Transverse colon (tissue), 4 donors: ENCODE measurements around the gene PCID2. TPM values are rescaled to one million over a fixed set of nuclear protein-coding genes. Genes with fewer than 3 reads are reported as not detected.
A peak's percentile ranks its signal among the peaks of the same experiment; 100 is the strongest.

Source experiments
- DNase-seq: peaks from one replicate; pipeline ENCODE4 v3.0.0-alpha.2; 2019
- H3K27ac ChIP-seq, 4 donors: fragments of 200-600 bp; sonication (generic); 2 replicates each; pipeline ENCODE4 v1.5.1; 2016 to 2018; ENCODE audit warnings: inconsistent platforms in 4 of 4
- H3K27me3 ChIP-seq: fragments of 200-600 bp; sonication (generic); 2 replicates; pipeline ENCODE4 v1.5.1; 2017; ENCODE audit warnings: inconsistent platforms
- H3K36me3 ChIP-seq, 4 donors: fragments of 200-600 bp; sonication (generic); 2 replicates each; pipeline ENCODE4 v1.5.1; 2017 to 2019; ENCODE audit warnings: inconsistent platforms in 4 of 4
- H3K4me1 ChIP-seq, 4 donors: fragments of 200-600 bp; sonication (generic); 2 replicates each; pipeline ENCODE4 v1.5.1; 2017 to 2020; ENCODE audit warnings: inconsistent platforms in 4 of 4
- H3K4me3 ChIP-seq, 4 donors: fragments of 200-600 bp; sonication (generic); 1 replicate in 1 of 4; 2 replicates in 3 of 4; pipeline versions ENCODE4 v1.5.1 to v1.6.1; 2017 to 2019; ENCODE audit warnings: inconsistent platforms in 4 of 4
- H3K9me3 ChIP-seq, 2 donors: fragments of 200-600 bp; sonication (generic); 2 replicates each; pipeline ENCODE4 v1.5.1; 2017 to 2019; ENCODE audit warnings: inconsistent platforms in 2 of 2
- EP300 ChIP-seq: sonication (generic); formaldehyde crosslinking; IDR thresholded peaks from one replicate; pipeline ENCODE4 v1.6.1; 2017; ENCODE audit warnings: antibody characterized with exemption, low read depth
- POLR2A ChIP-seq: fragments of 450-650 bp; IDR thresholded peaks from one replicate; pipeline ENCODE4 v1.6.1; 2016; ENCODE audit warnings: antibody characterized with exemption, mild to moderate bottlenecking, moderate library complexity
- POLR2AphosphoS5 ChIP-seq, 3 donors: sonication (generic); formaldehyde crosslinking; IDR thresholded peaks; one replicate each; pipeline ENCODE4 v1.6.1; 2016; ENCODE audit warnings: antibody characterized with exemption in 3 of 3
- WGBS, 2 donors: methylation state at CpG; one replicate each; pipeline ENCODE4 v1.1.5; 2018; ENCODE audit warnings: low coverage in 1 of 2; 5-methylcytosine and 5-hydroxymethylcytosine counted together
- in situ Hi-C, 4 donors: fragments of 200-750 bp; cut with MboI; loops; one replicate each; pipeline versions ENCODE4 v1.15.0 to v1.15.1; 2017; ENCODE audit warnings: low sequenced_read_pairs in 3 of 4, low pct_ligation_motif_present in 1 of 4, low pct_unique_long_range_greater_than_20kb in 1 of 4
- intact Hi-C: fragments of 100-400 bp; cut with DNase I; formaldehyde crosslinking; loops from one replicate; pipeline ENCODE4 v1.15.1; 2023; ENCODE audit warnings: low total_unique reads
- total RNA-seq, 4 donors: library from RNA; depleted of rRNA; stranded (reverse); fragments of >200 nt; gene quantifications; one replicate each; pipeline ENCODE4 v1.1.0, GENCODE V29; 2016
- TF ChIP-seq, protein P1 (sequence below), 5 experiments: fragments of 200-600 bp in 3 of 5; fragments of 450-650 bp in 2 of 5; sonication (generic) in 3 of 5; IDR thresholded peaks; 1 replicate in 2 of 5; 2 replicates in 3 of 5; pipeline ENCODE4 v1.5.1; 2016 to 2017; ENCODE audit warnings: antibody characterized with exemption in 5 of 5, inconsistent platforms in 3 of 5, mild to moderate bottlenecking in 2 of 5, moderate library complexity in 1 of 5

The PCID2 gene
- total RNA-seq, 4 donors from 2014 or later, result 13.1 to 87.6 (median 41.3) TPM

DNA sequence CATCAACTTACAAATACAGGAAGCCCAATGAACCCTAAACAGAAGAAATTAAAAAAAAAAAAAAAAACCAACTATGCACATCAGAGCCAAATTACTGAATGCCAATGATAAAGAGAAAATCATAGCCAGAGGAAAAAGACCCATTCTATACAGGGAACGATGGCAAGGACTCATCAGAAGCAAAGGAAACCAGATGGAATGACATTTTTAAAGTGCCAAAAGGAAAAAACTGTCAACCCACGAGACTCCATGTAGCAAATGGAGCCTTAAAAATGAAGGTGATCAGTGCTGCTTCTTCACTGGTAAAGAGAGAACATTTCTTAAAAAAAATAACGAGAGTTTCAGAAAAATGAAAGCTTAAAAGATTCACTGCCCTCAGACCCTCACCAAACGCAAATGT lies 18.3 kb downstream of the PCID2 start:
- H3K4me1 ChIP-seq, result no peaks in the 10 kb centered on the region
- TF ChIP-seq POLR2A, result no peak
- TF ChIP-seq POLR2AphosphoS5 (IDR thresholded peaks at IDR 0.05), result no peak
- TF ChIP-seq, protein P1, sequence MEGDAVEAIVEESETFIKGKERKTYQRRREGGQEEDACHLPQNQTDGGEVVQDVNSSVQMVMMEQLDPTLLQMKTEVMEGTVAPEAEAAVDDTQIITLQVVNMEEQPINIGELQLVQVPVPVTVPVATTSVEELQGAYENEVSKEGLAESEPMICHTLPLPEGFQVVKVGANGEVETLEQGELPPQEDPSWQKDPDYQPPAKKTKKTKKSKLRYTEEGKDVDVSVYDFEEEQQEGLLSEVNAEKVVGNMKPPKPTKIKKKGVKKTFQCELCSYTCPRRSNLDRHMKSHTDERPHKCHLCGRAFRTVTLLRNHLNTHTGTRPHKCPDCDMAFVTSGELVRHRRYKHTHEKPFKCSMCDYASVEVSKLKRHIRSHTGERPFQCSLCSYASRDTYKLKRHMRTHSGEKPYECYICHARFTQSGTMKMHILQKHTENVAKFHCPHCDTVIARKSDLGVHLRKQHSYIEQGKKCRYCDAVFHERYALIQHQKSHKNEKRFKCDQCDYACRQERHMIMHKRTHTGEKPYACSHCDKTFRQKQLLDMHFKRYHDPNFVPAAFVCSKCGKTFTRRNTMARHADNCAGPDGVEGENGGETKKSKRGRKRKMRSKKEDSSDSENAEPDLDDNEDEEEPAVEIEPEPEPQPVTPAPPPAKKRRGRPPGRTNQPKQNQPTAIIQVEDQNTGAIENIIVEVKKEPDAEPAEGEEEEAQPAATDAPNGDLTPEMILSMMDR (IDR thresholded peaks at IDR 0.05), result no peak
- no peak for TF ChIP-seq EP300
- no peak for DNase-seq
- intact Hi-C loops (no loop called here), in situ Hi-C loops (no loop called here)
- no peaks in the 10 kb centered on the region for H3K27me3 ChIP-seq
- H3K27ac ChIP-seq, result no peak overlapping the region
- no peak overlapping the region for H3K4me3 ChIP-seq
- WGBS, 2 donors, result 85% methylated on average over 4 of the region's 4 CpGs
- no peaks in the 10 kb centered on the region for H3K9me3 ChIP-seq
- peaks cover 0 to 55% (median 20%) of the 10 kb centered on the region in 4 donors for H3K36me3 ChIP-seq

DNA sequence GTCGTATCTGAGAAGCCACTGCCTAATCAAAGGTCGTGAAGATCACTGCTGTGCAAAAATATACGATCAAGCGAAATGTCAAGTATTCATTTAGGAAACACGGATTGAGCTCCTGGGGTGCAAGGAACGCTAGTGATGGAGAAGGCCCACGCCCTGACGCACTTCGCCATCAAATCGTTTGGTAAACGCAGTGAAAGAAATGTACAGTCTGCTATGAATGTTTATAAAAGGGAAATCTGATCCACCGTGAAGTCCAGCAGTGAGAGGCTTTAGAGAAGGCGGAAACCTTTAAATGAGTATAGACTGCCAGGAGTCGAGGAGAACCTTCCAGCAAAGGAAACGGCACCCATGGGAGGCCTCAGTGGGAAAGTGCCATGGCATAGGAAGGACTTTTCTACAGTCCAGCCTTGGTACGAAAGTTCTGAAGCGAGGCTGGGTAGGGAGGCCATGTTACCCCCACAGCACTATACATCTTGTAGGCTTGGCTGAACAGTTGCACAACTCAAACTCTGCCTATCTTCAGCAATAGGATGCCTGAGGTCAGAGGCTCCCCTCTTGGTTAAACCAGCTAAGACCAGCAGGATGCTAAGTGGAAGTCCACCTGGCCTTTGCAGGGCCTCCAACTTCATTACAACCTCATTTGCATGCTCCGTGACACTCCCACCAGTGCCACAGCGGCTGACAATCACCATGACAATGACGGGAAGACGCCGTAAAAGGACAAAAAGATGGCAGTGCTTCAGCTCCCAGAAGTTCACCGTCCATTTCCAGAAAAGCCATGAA lies 20.4 kb downstream of the PCID2 start:
- Histone ChIP-seq H3K4me1 (no peaks in the 10 kb centered on the region), H3K36me3 (peaks cover 0 to 56% (median 21%) of the 10 kb centered on the region in 4 donors), H3K9me3 (no peaks in the 10 kb centered on the region), H3K4me3 (no peak overlapping the region), H3K27me3 (no peaks in the 10 kb centered on the region), H3K27ac (peak overlapping the region in 3 of 4 donors; percentile 22 to 47 (median 35))
- intact Hi-C loops, result no loop called here
- 95 to 96% methylated on average over 16 to 23 of the region's 23 CpGs for WGBS, 2 donors
- DNase-seq, result no peak
- TF ChIP-seq, protein P1 (IDR thresholded peaks at IDR 0.05), result no peak
- TF ChIP-seq POLR2A, result no peak
- TF ChIP-seq EP300, result no peak
- TF ChIP-seq POLR2AphosphoS5 (IDR thresholded peaks at IDR 0.05), result no peak
- in situ Hi-C loops, result no loop called here

DNA sequence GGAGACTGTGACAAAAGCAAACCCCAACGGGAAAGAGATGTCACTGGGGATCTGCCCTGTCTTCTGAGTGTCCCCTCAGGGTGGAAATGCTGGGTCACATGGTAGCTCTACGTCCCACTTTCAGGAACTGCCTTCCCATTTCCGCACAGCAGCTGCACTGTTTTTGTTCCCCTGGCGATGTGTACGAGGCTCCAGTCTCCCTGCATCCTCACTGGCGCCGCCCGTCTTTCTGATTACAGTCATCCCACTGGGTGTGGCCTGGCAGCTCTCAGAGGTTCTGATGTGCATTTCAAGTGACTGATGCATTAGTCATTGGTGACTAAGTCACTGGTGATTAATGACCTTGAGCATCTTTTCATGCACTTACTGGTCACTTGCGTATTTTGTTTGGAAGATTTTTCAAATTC lies 21.2 kb downstream of the PCID2 start:
- Histone ChIP-seq H3K36me3 (peaks cover 0 to 56% (median 19%) of the 10 kb centered on the region in 4 donors), H3K27me3 (no peaks in the 10 kb centered on the region), H3K27ac (peak overlapping the region in 3 of 4 donors; percentile 46 to 47 (median 47)), H3K9me3 (no peaks in the 10 kb centered on the region), H3K4me1 (no peaks in the 10 kb centered on the region), H3K4me3 (no peak overlapping the region)
- in situ Hi-C loops (no loop called here), intact Hi-C loops (no loop called here)
- peak; percentile 51 for DNase-seq
- TF ChIP-seq POLR2A (no peak), POLR2AphosphoS5 (IDR thresholded peaks at IDR 0.05) (peak; percentile 38 to 49 (median 41)), EP300 (no peak)
- 77 to 78% methylated on average over 2 to 9 of the region's 9 CpGs for WGBS, 2 donors

DNA sequence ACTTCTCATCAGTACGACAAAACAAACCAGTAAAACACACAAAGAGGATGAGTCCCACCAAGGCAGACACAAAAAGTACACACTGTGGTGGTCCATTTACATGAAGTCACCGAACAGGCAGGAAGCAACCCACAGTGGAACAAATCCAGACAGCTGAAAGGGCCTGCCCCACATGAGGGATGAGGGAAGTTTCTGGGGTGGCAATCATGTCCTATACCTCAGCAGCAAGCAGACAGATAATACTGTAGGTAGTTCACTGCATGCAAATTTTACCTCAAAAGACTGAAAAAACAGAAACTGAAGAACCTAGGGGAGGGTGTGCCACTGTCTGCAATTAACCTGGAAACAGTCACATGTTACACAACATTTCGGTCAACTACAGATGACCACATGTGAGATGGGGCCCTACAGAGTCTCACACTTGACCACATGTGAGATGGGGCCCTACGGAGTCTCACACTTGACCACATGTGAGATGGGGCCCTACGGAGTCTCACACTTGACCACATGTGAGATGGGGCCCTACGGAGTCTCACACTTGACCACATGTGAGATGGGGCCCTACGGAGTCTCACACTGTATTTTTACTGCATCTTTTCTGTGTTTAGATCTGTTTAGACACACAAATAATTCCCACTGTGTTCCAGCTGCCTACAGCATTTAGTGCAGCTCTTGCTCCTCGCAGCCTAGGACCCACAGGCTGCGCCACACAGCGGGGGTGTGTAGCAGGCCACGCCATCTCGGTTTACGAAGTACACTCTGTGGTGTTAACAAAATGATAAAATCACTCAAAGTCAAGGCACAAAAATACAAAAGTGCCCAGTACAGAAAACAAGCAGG lies 22.2 kb downstream of the PCID2 start:
- Histone ChIP-seq H3K9me3 (no peaks in the 10 kb centered on the region), H3K4me3 (no peak overlapping the region), H3K36me3 (peaks cover 0 to 50% (median 16%) of the 10 kb centered on the region in 4 donors), H3K27me3 (no peaks in the 10 kb centered on the region), H3K4me1 (no peaks in the 10 kb centered on the region), H3K27ac (peak overlapping the region in 3 of 4 donors; percentile 38 to 47 (median 46))
- no peak for TF ChIP-seq POLR2AphosphoS5 (IDR thresholded peaks at IDR 0.05)
- TF ChIP-seq EP300, result no peak
- TF ChIP-seq, protein P1 (IDR thresholded peaks at IDR 0.05), result no peak
- no peak for TF ChIP-seq POLR2A
- in situ Hi-C loops, result no loop called here
- intact Hi-C loops, result no loop called here
- DNase-seq, result no peak
- 70 to 82% methylated on average over 7 to 13 of the region's 13 CpGs for WGBS, 2 donors
